Stimulated activated CD8-positive, alpha-beta memory T cell treated with anti-CD3 and anti-CD28 coated beads, Interleukin-7, amount 100 ng/mL, for 48 hours (primary cell): Measurements from ENCODE around the gene YARS2.
"Not testable (repeated sequence)": the region's sequence is repeated elsewhere in the genome, so short reads cannot be mapped to it uniquely, and the experiment has no call there.

Source experiments
- DNase-seq, 2 donors: peaks; one replicate each; pipeline ENCODE4 v3.0.0-alpha.2; 2020; ENCODE audit warnings: low read depth in 1 of 2; ENCODE audit errors: extremely low read depth in 1 of 2

The YARS2 gene

GRCh38 chr12:32754111-32754510, 1.6 kb downstream of the YARS2 start:
- no peak for DNase-seq

GRCh38 chr12:32753605-32754004, 2.1 kb downstream of the YARS2 start:
- DNase-seq: no peak

GRCh38 chr12:32743264-32743663, 12.4 kb downstream of the YARS2 start:
- no peak for DNase-seq

GRCh38 chr12:32742133-32742532, 13.6 kb downstream of the YARS2 start:
- DNase-seq: no peak

GRCh38 chr12:32739279-32739678, 16.4 kb downstream of the YARS2 start:
- no peak for DNase-seq

GRCh38 chr12:32737715-32738114, 18.0 kb downstream of the YARS2 start:
- no peak for DNase-seq

- no peak for DNase-seq
These were observed 19.3 kb downstream of the YARS2 start for GRCh38 chr12:32736445-32736844.

GRCh38 chr12:32734952-32735351, 20.7 kb downstream of the YARS2 start:
- DNase-seq: no peak

GRCh38 chr12:32727237-32727636, 28.5 kb downstream of the YARS2 start:
- DNase-seq: no peak

- no peak for DNase-seq
These were observed 29.4 kb downstream of the YARS2 start for GRCh38 chr12:32726286-32726685.

- DNase-seq: not testable (repeated sequence)
These were observed 30.4 kb downstream of the YARS2 start for GRCh38 chr12:32725308-32725707.

GRCh38 chr12:32718926-32719325, 36.8 kb downstream of the YARS2 start:
- no peak for DNase-seq

GRCh38 chr12:32714772-32715171, 40.9 kb downstream of the YARS2 start:
- no peak for DNase-seq

GRCh38 chr12:32708926-32709325, 46.8 kb downstream of the YARS2 start:
- no peak for DNase-seq

- no peak for DNase-seq
These were observed 49.2 kb downstream of the YARS2 start for GRCh38 chr12:32706335-32707024.

GRCh38 chr12:32705783-32706182, 49.9 kb downstream of the YARS2 start:
- no peak for DNase-seq

- no peak for DNase-seq
These were observed 52.8 kb downstream of the YARS2 start for GRCh38 chr12:32702946-32703345.

GRCh38 chr12:32702473-32702872, 53.2 kb downstream of the YARS2 start:
- no peak for DNase-seq

GRCh38 chr12:32699437-32699836, 56.3 kb downstream of the YARS2 start:
- DNase-seq: not testable (repeated sequence)

- DNase-seq: no peak
These were observed 57.4 kb downstream of the YARS2 start for GRCh38 chr12:32698285-32698684.

- DNase-seq: no peak
These were observed 58.3 kb downstream of the YARS2 start for GRCh38 chr12:32697445-32697844.
